ENCODE data around the gene CCDC144A. TPM values are rescaled to one million over a fixed set of nuclear protein-coding genes. Genes with fewer than 3 reads are reported as not detected.
A peak's percentile ranks its signal among the peaks of the same experiment; 100 is the strongest.
"Not testable (repeated sequence)": the region's sequence is repeated elsewhere in the genome, so short reads cannot be mapped to it uniquely, and the experiment has no call there.

Gene CCDC144A
- total RNA-seq, 4 donors from 2014 or later, result 4.1 to 19.7 (median 9.4) TPM

DNA sequence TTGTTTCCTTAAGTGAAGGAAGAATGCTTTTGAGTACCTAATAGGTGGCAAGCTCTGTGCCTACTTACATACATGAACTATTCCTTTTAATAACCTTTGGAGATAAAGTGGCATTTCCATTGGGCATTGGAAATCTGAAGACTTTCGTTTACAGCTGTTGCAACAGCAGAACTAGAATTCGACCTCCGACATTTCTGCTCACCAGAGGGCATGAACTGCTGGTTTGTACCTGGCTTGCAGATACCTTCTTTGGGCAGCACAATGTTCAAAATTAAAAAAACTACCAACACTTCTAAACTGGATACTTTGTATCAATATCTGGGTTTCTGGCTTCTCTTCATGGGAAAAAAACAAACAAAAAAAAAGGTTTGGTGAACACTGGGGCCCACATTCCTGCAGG, 99.6 kb downstream of the CCDC144A start:
- H3K36me3 ChIP-seq; H3K4me1 ChIP-seq; intact Hi-C loops (cut with DNase I; ENCODE audit: low total_unique reads); H3K9me3 ChIP-seq; H3K27ac ChIP-seq; H3K27me3 ChIP-seq; DNase-seq; in situ Hi-C loops (cut with MboI; ENCODE audit: low pct_ligation_motif_present in 1 of 4, low pct_unique_long_range_greater_than_20kb in 1 of 4, low sequenced_read_pairs in 3 of 4); H3K4me3 ChIP-seq: not testable (repeated sequence)
- WGBS, 2 donors (ENCODE audit: low coverage in 1 of 2), result 82% methylated on average over 3 of the region's 3 CpGs; no CpG with 5 or more reads in 1 of the 2 donors

DNA sequence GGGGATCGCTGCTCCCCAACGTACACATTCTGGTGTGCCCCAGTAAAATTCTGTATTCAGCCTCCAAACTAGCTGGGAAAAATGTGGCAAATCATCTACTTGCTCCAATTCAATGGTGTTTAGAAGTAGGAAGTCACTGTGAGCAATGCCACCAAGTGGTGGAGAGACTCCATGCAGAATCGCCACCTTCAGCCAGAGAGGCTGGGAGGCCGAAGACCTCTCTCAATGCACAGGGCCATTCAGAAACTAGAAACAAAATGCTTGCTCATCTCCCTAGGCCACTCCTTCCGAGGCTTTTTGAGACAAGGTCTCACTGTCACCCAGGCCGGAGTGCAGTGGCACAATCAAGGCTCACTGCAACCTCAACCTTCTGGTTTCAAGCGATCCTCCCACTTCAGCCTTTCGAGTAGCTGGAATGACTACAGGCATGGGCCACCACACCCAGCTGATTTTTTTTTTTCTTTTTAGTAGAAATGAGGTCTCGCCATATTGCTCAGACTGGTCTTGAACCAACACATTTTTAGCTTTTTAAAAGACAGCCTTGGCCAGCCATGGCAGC, 100.4 kb downstream of the CCDC144A start:
- WGBS, 2 donors (ENCODE audit: low coverage in 1 of 2), result 79 to 87% methylated on average over 4 to 5 of the region's 9 CpGs
- in situ Hi-C loops (cut with MboI; ENCODE audit: low pct_ligation_motif_present in 1 of 4, low pct_unique_long_range_greater_than_20kb in 1 of 4, low sequenced_read_pairs in 3 of 4); H3K4me1 ChIP-seq; H3K9me3 ChIP-seq; intact Hi-C loops (cut with DNase I; ENCODE audit: low total_unique reads); H3K4me3 ChIP-seq; H3K36me3 ChIP-seq; H3K27ac ChIP-seq; H3K27me3 ChIP-seq; DNase-seq: not testable (repeated sequence)
- TF ChIP-seq, protein P1, sequence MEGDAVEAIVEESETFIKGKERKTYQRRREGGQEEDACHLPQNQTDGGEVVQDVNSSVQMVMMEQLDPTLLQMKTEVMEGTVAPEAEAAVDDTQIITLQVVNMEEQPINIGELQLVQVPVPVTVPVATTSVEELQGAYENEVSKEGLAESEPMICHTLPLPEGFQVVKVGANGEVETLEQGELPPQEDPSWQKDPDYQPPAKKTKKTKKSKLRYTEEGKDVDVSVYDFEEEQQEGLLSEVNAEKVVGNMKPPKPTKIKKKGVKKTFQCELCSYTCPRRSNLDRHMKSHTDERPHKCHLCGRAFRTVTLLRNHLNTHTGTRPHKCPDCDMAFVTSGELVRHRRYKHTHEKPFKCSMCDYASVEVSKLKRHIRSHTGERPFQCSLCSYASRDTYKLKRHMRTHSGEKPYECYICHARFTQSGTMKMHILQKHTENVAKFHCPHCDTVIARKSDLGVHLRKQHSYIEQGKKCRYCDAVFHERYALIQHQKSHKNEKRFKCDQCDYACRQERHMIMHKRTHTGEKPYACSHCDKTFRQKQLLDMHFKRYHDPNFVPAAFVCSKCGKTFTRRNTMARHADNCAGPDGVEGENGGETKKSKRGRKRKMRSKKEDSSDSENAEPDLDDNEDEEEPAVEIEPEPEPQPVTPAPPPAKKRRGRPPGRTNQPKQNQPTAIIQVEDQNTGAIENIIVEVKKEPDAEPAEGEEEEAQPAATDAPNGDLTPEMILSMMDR (IDR thresholded peaks at IDR 0.05), result peak in 1 of 5 experiments; percentile 7

DNA sequence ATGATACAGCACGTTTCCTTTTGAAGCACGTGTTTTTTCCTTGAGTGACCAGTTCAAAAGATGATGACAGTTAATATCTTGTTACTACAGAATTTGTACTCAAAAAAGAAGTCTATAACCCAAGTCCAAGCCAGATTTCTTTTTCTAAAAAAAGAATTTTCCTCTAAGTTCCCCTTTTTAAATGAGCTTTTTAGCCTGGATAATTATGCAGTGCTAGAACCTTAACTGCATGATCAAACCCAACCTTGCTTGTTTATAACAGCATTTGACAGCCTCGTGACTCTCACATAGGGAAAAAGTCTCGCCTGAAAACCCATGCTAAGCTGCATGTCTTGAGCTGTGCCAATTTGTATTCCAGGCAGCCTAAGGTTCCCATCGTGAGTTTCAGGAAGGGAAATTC, 104.2 kb downstream of the CCDC144A start:
- DNase-seq; intact Hi-C loops (cut with DNase I; ENCODE audit: low total_unique reads); in situ Hi-C loops (cut with MboI; ENCODE audit: low pct_ligation_motif_present in 1 of 4, low pct_unique_long_range_greater_than_20kb in 1 of 4, low sequenced_read_pairs in 3 of 4); H3K4me1 ChIP-seq; H3K4me3 ChIP-seq; H3K9me3 ChIP-seq; H3K36me3 ChIP-seq; H3K27me3 ChIP-seq: not testable (repeated sequence)
- WGBS, 2 donors (ENCODE audit: low coverage in 1 of 2), result 6 to 60% methylated on average over 2 to 3 of the region's 5 CpGs
- H3K27ac ChIP-seq, result peak overlapping the region in 2 of 4 donors; percentile 3 to 67

DNA sequence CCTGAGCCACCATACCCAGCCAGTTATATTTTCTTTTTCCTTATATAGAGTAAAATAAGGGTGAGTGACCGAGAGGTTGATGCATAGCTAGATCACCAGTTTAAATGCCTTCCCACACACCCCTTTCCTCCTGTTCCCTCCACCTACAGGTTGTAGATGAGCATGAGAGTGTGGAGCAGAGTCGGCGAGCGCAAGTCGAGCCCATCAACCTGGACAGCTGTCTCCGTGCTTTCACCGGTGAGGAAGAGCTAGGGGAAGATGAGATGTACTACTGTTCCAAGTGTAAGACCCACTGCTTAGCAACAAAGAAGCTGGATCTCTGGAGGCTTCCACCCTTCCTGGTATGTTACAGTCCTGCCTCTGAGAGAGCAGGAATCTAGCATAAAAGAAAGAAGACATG, 105.9 kb downstream of the CCDC144A start:
- H3K9me3 ChIP-seq; H3K27ac ChIP-seq; in situ Hi-C loops (cut with MboI; ENCODE audit: low pct_ligation_motif_present in 1 of 4, low pct_unique_long_range_greater_than_20kb in 1 of 4, low sequenced_read_pairs in 3 of 4); intact Hi-C loops (cut with DNase I; ENCODE audit: low total_unique reads); H3K27me3 ChIP-seq; H3K36me3 ChIP-seq; H3K4me1 ChIP-seq; DNase-seq; H3K4me3 ChIP-seq: not testable (repeated sequence)
- WGBS, 2 donors (ENCODE audit: low coverage in 1 of 2), result 94% methylated on average over 7 of the region's 7 CpGs; no CpG with 5 or more reads in 1 of the 2 donors

DNA sequence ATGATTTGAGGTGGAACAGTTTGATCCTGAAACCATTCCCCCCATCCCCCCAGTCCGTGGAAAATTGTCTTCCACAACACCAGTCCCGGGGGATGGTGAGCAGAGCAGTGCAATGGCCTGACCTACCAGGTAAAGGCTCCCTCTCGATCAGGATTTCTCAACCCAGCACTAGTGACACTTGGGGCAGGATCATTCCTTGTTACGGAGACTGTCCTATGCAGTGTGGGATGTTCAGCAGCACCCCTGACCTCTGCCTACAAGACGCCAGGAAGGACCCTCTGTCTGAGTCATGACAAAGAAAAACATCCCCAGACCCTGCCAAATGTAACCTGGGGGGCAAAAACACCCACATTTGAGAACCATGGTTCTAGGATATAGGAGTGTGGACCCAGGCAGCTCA, 114.8 kb downstream of the CCDC144A start:
- H3K36me3 ChIP-seq; in situ Hi-C loops (cut with MboI; ENCODE audit: low pct_ligation_motif_present in 1 of 4, low pct_unique_long_range_greater_than_20kb in 1 of 4, low sequenced_read_pairs in 3 of 4); H3K4me1 ChIP-seq: not testable (repeated sequence)

DNA sequence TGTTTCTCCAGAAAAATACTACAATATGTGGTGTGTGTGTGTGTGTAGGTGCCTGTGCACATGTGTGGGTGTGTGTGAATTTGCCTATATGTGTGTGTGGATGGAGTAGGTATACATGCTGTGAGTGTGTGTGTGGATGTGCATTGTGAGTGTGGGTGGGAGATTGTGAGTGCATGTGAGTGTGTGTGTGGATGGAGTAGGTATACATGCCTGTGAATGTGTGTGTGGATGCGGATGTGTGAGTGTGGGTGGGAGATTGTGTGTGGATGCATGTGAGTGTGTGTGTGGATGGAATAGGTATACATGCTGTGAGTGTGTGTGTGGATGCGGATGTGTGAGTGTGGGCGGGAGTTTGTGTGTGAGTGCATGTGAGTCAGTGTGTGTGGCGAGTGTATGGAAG, 116.6 kb downstream of the CCDC144A start:
- WGBS, 2 donors (ENCODE audit: low coverage in 1 of 2), result 82 to 85% methylated on average over 4 of the region's 4 CpGs
- in situ Hi-C loops (cut with MboI; ENCODE audit: low pct_ligation_motif_present in 1 of 4, low pct_unique_long_range_greater_than_20kb in 1 of 4, low sequenced_read_pairs in 3 of 4); H3K27me3 ChIP-seq; H3K4me1 ChIP-seq; H3K4me3 ChIP-seq; H3K36me3 ChIP-seq; DNase-seq; intact Hi-C loops (cut with DNase I; ENCODE audit: low total_unique reads); H3K9me3 ChIP-seq; H3K27ac ChIP-seq: not testable (repeated sequence)

More for the DNA sequence above, 114.8 kb downstream of the CCDC144A start:
- H3K27me3 ChIP-seq; H3K9me3 ChIP-seq; DNase-seq; H3K27ac ChIP-seq; intact Hi-C loops (cut with DNase I; ENCODE audit: low total_unique reads); H3K4me3 ChIP-seq: not testable (repeated sequence)
- 79% methylated on average over 5 of the region's 5 CpGs; no CpG with 5 or more reads in 1 of the 2 donors for WGBS, 2 donors (ENCODE audit: low coverage in 1 of 2)

DNA sequence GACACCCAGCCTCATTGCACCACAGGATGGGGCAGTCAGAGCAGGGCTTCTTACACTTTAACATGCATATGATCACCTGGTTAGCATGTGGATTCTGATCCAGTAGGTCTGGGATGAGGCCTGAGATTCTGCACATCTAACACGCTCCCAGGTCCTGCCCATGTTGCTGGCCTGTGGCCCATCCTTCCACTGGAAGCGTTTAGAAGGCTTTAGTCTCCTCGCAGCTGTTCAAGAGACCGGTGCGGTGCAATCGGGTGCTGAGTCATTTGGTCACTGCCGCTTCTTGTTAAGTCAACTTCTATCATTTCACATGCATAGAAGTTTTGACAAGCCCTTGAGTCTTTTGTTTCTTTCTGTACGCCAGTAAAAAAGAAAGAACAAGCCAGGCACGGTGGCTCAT, 117.6 kb downstream of the CCDC144A start:
- in situ Hi-C loops (cut with MboI; ENCODE audit: low pct_ligation_motif_present in 1 of 4, low pct_unique_long_range_greater_than_20kb in 1 of 4, low sequenced_read_pairs in 3 of 4); H3K9me3 ChIP-seq; H3K4me1 ChIP-seq; intact Hi-C loops (cut with DNase I; ENCODE audit: low total_unique reads); H3K27ac ChIP-seq; H3K27me3 ChIP-seq; H3K36me3 ChIP-seq; H3K4me3 ChIP-seq; DNase-seq: not testable (repeated sequence)
- no CpG with 5 or more reads among the region's 9 CpGs for WGBS, 2 donors (ENCODE audit: low coverage in 1 of 2)

DNA sequence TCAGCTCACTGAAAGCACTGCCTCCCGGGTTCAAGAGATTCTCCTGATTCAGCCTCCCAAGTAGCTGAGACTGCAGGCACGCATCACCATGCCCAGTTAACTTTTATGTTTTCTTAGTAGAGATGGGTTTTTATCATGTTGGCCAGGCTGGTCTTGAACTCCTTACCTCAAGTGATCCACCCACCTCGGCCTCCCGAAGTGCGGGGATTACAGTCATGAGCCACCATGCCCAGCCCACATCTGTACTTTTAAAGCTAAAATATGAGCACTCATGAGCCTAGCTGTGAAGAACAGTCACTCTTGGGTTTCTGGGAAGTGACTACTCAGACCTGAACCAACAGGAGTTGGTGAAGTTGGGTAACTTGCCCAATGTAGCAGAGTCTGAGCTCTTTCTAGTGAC, 120.2 kb downstream of the CCDC144A start:
- intact Hi-C loops (cut with DNase I; ENCODE audit: low total_unique reads); H3K27me3 ChIP-seq; DNase-seq; H3K4me1 ChIP-seq; H3K9me3 ChIP-seq; in situ Hi-C loops (cut with MboI; ENCODE audit: low pct_ligation_motif_present in 1 of 4, low pct_unique_long_range_greater_than_20kb in 1 of 4, low sequenced_read_pairs in 3 of 4); H3K36me3 ChIP-seq; H3K27ac ChIP-seq; H3K4me3 ChIP-seq: not testable (repeated sequence)
- WGBS, 2 donors (ENCODE audit: low coverage in 1 of 2), result 100% methylated on average over 2 of the region's 5 CpGs; no CpG with 5 or more reads in 1 of the 2 donors

DNA sequence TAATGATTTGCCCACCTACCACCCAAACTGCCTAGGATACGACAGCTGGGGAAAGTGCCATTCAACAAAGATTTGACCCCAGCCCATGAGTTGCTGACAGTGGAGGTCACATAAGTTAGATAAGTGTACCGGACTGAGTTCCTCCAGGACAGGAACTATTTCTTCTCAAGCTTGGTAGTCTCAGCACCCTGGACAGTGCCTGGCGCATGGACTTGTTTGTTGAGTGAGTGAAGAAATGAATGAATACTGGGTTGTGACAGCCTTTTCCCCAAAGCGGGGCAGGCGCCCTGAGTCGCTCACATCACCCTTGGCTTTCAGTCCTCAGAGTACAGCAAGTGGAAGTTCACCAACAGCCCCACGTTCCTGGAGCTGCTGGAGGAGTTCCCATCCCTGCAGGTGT, 122.1 kb downstream of the CCDC144A start:
- in situ Hi-C loops (cut with MboI; ENCODE audit: low pct_ligation_motif_present in 1 of 4, low pct_unique_long_range_greater_than_20kb in 1 of 4, low sequenced_read_pairs in 3 of 4); H3K27me3 ChIP-seq; H3K4me1 ChIP-seq; H3K27ac ChIP-seq; H3K4me3 ChIP-seq; DNase-seq; intact Hi-C loops (cut with DNase I; ENCODE audit: low total_unique reads); H3K36me3 ChIP-seq; H3K9me3 ChIP-seq: not testable (repeated sequence)
- 0 to 40% methylated on average over 1 to 5 of the region's 7 CpGs for WGBS, 2 donors (ENCODE audit: low coverage in 1 of 2)

All from transverse colon (tissue), 4 donors.